Cardiac fibroblast (primary cell): Measurements from ENCODE around the gene DIAPH3.
"Not testable (repeated sequence)": the region's sequence is repeated elsewhere in the genome, so short reads cannot be mapped to it uniquely, and the experiment has no call there.

ENCODE experiments used
- DNase-seq, 2 donors: peaks; one replicate each; pipeline versions ENCODE4 v3.0.0 to v3.0.0-alpha.2; 2010; ENCODE audit warnings: low read depth in 2 of 2
- H3K4me3 ChIP-seq, 2 donors: replicated peaks in 1 of 2; 1 replicate in 1 of 2; 2 replicates in 1 of 2; pipeline ENCODE4 v1.5.1; 2011; ENCODE audit warnings: low read depth in 2 of 2, low read length in 2 of 2, mild to moderate bottlenecking in 2 of 2, moderate library complexity in 1 of 2
- TF ChIP-seq, protein P1 (sequence below): IDR thresholded peaks from one replicate; pipeline ENCODE4 v1.5.1; 2011; ENCODE audit warnings: low read depth, mild to moderate bottlenecking, low read length, inconsistent platforms

The DIAPH3 gene

DNA sequence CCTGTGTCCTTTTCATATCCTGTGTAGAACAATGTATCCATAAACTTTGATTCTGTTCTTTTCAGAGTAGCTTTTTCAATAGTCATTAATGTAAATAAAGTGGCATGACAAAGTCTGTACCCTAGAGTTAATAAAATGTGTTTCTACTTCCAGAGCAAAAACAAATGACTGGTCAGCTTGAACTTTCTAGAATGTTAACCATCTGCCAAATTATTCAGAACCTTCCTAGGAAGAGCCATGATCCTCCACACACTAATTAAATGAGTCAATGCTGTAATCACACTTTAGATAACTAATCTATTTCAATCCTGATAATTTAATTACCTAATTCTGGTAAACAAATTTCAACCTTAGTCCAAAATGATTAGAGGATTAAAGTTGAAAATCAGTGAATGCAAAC, 73.2 kb downstream of the DIAPH3 start:
- DNase-seq = peak; percentile 41 to 57

DNA sequence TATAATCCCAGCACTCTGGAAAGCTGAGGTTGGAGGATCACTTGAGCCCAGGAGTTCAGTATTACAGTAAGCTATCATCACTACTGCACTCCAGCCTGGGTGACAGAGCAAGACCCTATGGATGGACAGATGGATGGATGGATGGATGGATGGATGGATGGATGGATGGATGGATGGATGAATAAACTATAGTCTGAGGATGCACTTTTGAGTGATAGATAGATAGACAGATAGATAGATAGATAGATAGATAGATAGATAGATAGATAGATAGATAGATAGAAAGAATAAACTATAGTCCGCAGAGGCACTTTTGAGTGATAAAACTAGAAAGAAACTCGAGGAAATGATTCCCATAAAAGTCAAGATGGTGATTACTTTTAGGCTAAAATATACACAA, 79.9 kb downstream of the DIAPH3 start:
- not testable (repeated sequence) for DNase-seq, H3K4me3 ChIP-seq

More for the DNA sequence above, 73.2 kb downstream of the DIAPH3 start:
- TF ChIP-seq, protein P1, sequence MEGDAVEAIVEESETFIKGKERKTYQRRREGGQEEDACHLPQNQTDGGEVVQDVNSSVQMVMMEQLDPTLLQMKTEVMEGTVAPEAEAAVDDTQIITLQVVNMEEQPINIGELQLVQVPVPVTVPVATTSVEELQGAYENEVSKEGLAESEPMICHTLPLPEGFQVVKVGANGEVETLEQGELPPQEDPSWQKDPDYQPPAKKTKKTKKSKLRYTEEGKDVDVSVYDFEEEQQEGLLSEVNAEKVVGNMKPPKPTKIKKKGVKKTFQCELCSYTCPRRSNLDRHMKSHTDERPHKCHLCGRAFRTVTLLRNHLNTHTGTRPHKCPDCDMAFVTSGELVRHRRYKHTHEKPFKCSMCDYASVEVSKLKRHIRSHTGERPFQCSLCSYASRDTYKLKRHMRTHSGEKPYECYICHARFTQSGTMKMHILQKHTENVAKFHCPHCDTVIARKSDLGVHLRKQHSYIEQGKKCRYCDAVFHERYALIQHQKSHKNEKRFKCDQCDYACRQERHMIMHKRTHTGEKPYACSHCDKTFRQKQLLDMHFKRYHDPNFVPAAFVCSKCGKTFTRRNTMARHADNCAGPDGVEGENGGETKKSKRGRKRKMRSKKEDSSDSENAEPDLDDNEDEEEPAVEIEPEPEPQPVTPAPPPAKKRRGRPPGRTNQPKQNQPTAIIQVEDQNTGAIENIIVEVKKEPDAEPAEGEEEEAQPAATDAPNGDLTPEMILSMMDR = no peak
- H3K4me3 ChIP-seq = no peak overlapping the region

- TF ChIP-seq, protein P1 = no peak
- DNase-seq = no peak
- no peak overlapping the region for H3K4me3 ChIP-seq
Observed at GRCh38 chr13:60080850-60081249, 82.9 kb downstream of the DIAPH3 start.

- DNase-seq = no peak
- no peak overlapping the region for H3K4me3 ChIP-seq
- TF ChIP-seq, protein P1 = no peak
Observed at GRCh38 chr13:60078226-60078625, 85.5 kb downstream of the DIAPH3 start.

GRCh38 chr13:60075850-60076249, 87.9 kb downstream of the DIAPH3 start:
- TF ChIP-seq, protein P1 = no peak
- peak in 1 of 2 donors; percentile 9 for DNase-seq
- no peak overlapping the region for H3K4me3 ChIP-seq

- H3K4me3 ChIP-seq = no peak overlapping the region
- TF ChIP-seq, protein P1 = no peak
- DNase-seq = peak in 1 of 2 donors; percentile 21
Observed at GRCh38 chr13:60074397-60074796, 89.3 kb downstream of the DIAPH3 start.

DNA sequence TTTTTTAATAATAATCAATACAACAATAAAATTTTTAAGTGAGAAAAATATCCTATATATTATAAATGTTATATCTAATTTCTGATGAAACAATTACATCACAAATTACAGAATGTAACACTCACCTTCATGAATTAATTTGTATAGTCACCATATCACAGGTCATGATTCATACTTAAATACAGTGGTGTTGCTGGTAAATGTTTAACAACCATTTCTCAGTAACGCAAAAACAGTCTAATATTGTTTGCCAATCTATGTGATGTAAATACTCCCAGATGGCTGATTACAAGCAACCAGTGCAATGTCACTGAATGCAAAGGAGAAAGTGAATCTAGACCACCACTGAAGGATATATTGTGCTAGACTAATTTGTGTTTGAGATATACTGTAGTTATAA, 97.5 kb downstream of the DIAPH3 start:
- DNase-seq = no peak
- TF ChIP-seq, protein P1 = no peak
- no peak overlapping the region for H3K4me3 ChIP-seq
